Activated CD4-positive, alpha-beta T cell treated with anti-CD3 and anti-CD28 coated beads for 48 hours (primary cell): ENCODE measurements around the gene EPB41L5.
"Not testable (repeated sequence)": the region's sequence is repeated elsewhere in the genome, so short reads cannot be mapped to it uniquely, and the experiment has no call there.

Experiments used
- DNase-seq: peaks from one replicate; pipeline ENCODE4 v3.0.0-alpha.2; 2020

The EPB41L5 gene

DNA sequence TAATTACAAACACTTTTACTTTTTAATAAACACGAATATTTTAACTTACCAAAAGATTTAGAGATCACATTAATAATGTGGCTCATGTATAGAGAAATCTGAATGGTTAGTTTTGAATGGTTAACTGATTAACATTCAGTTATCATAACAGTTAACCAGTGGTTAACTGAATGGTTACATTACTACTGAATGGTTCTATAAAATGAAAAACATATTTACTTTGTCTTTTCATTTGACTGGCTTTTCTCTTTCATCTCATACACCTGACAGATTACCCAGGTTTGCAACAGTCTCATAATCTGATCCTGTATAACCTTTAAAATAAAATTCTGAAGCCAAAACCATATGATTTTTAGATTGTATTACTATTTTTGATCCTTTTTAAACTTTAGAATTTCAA is 91.9 kb downstream of the EPB41L5 start:
- no peak for DNase-seq

DNA sequence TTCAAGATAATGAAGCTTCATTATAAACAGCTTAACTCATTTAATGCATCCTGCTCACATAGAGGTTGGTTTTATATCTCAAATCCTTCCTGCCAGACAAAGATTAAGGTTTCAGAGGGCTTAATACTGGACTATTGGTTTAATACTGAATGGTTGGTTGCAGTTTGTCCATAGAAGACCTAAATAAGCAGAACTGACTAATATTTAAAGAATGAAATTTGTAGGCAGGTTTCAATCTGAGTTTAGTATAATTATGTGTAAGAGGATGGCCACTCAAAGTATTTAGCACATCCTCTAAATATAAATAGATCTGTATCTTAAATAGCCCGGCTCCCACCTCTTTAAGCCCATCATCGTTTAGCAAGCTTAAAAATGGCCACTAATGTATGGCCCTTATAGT is 92.5 kb downstream of the EPB41L5 start:
- no peak for DNase-seq

DNA sequence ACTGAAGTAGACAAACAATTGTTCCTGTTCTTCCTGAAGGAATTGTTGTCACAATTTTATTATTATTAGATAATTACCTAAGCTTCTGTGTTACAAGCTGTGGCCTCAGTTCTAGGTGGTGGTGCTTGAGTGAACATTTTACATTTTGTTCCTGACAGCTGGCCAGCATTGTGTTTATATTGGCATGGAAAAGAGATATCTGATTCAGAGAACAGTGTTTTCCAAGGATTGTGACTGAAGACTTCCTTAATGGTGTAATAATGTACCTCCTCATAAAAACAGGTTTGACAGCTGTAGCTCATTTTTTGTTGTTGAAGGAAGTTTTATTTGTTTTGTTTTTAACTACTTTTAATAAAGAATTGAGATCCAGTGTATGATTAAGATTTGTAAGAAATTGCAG is 95.2 kb downstream of the EPB41L5 start:
- DNase-seq: no peak

DNA sequence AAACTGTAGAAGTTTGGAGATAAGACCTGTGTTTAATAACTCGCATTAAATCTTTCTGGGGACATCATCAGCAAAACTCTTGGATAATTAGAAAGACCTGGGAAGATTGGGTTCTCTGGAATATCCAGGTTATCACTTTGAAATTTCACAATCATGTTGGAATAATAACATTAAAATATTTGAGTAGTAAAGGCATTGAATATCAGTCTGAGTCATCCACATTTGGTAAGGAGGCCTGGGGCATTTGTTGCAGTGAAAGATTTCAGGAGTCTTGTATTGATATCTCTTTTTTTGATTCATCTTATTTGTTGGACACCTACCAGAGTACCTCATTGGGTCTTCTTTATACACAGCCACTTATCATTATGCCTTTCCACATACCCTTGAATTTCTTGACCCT is 95.9 kb downstream of the EPB41L5 start:
- DNase-seq: no peak

DNA sequence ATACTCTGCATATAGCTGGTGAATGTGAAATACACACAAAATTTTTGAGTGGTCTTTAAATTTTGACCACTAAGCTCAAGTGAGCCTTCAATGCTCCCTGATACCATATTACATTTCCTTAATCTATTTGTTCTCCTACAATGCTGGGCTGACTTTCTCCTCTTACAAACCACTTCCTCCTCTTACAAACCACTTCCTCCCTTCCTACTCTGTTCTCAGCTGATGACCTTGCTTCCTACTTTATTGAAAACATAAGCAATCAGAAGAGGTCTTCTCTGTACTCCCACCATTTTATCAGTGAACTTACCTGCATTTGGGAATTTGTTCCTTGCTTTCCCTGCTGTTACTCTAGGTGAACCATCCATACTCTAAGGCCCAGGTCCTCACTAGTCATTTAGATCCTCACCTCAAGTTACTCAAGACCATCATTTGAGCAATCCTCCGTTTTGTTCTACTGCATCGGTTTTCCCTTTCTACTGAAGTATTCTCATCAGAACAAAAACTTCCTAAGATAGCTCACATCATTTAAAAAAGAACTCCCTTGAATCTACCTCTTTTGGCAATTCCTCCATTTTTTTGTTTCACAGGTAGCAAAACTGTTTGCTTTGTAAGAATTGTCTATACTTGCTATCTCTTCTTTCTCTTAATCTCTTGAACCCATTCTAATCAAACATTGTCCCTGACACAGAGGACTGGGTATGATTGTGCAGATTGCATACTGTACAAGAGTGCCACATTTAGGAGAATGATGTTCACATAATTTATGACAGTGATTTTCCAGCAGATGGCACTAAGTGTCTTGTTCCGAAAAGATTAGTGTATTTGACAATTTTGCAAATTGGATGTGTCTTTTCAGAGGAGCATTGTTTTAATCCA is 96.5 kb downstream of the EPB41L5 start:
- no peak for DNase-seq

DNA sequence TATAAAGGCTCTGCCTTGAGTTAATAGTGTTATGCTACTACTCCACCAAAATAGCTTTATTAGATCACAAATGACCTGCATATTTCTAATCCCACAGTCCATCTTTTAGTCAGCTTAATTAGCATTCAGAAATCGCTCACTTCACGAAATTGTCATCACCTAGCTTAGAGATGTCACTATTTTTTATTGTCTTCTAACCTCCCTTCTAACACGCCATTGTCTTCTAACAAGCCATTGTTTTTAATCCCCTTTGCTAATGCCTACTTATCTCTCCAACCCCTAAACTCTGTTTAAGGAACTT is 97.1 kb downstream of the EPB41L5 start:
- no peak for DNase-seq

DNA sequence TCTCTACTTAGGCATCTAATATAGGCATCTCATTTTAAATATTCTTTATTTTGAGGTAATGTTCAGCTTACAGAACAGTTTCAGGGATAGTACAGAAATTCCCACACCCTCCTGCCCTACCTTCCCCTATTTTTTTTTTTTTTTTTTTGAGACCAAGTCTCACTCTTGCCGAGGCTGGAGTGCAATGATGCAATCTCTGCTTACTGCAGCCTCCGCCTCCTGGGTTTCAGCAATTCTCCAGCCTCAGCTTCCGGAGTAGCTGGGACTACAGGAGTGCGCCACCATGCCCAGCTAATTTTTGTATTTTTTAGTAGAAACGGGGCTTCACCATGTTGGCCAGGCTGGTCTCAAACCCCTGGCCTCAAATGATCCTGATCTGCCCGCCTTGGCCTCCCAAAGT is 97.6 kb downstream of the EPB41L5 start:
- no peak for DNase-seq

DNA sequence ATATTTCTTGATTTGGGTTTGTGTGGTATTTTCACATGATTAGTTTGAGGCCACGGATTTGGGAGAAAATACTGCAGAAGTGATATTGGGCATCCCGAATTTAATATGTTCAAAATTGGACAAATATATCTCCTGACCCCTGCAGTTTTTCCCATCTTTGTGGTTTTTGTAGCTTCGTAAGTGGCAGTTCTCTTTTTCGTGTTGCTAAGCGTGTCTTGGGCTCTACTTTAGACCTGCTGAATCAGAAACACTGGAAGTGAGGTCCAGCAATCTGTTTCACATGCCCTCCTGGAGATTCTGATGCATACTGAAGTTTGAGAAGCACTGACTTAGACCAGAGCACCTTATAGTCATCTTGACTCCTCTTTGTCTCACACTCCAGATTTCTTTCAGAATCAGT is 98.3 kb downstream of the EPB41L5 start:
- DNase-seq: no peak

DNA sequence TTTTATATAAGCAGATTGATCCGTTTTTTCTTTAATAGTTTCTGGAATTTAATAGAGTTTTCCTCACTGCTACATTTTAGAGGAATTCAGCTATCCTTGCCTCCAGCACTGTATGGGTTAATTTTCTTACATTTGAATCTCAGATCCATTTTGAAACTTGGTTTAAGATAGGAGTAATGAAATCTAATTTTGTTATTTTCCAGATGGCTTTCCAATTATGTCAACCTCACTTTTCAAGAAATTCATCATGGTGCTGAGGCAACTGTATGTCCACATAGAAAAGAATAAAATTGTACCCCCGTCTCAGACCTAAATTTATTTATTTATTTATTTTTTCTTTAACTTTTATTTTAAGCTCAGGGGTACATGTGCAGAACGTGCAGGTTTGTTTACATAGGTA is 105.1 kb downstream of the EPB41L5 start:
- DNase-seq: no peak

DNA sequence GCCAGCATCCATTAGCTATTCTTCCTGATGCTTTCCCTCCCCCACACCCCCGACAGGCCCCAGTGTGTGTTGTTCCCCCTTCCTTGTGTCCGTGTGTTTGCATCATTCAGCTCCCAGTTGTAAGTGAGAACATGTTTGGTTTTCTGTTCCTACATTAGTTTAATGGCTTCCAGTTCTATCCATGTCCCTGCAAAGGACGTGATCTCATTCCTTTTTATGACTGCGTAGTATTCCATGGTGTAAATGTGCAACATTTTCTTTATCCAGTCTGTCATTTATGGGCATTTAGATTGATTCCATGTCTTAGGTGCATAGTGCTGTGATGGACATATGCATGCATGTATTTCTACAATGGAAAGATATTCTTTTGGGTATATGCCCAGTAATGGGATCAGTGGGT is 105.6 kb downstream of the EPB41L5 start:
- no peak for DNase-seq

DNA sequence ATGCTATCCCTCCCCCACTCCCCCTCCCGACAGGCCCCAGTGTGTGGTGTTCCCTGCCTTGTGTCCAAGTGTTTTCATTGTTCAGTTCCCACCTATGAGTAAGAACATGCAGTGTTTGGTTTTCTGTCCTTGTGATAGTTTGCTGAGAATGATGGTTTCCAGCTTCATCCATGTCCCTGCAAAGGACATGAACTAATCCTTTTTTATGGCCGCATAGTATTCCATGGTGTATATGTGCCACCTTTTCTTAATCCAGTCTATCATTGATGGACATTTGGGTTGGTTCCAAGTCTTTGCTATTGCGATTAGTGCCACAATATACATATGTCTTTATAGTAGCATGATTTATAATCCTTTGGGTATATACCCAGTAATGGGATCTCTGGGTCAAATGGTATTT is 108.5 kb downstream of the EPB41L5 start:
- DNase-seq: not testable (repeated sequence)

DNA sequence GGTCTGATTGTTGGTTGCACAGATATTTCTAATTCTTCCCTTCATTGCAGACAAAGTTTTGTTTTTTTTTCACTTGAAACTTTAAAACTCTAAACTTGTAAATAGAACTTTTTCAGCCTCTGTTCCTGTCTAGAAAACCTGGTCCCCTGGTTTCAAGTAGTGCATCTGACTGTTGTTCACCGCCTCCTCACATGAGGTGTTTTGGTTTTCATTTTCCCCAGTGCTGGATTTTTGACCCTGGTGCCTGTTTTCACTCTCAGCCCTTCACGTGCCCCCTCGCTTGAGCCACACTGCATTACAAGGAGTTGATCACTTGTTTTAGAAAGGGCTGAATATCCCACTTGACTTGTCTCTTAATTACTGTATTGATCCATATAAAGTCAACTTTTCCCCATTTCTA is 110.2 kb downstream of the EPB41L5 start:
- DNase-seq: no peak

DNA sequence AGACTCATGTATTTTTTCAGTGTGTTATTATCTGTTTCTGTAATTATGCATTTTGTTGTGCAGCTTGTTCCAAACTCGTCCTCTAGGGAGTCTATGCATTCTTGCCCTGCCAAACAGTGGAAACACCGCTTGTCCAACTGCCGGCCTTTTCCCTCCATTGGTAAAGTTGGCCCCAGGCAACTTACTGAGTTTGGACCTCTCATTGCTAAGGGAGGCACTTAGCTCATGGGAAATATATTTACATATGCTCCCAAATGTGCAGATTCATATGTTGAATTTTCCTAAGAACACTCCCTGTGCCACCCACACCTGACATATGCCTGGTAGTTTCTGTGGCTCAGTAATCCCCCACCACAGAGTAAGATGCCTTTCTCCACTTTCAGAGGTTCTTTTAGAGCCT is 112.3 kb downstream of the EPB41L5 start:
- no peak for DNase-seq

DNA sequence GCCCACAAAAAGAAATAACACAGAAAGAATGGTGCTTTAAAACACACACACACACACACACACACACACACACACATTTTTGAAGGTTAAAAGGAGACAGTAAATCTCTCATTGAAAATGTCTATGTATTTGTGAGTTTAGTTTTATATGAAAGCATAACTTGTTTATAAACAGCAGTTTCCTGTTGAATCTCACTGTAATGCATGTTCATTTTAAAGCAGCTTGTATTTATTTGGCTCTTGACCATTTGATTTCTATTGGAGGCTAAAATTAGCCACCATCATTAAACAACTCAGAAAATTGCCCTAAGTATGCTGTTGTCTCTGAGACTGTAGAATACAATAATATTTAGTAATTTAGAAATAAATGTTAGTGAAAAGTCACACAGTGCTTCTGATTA is 115.3 kb downstream of the EPB41L5 start:
- no peak for DNase-seq

DNA sequence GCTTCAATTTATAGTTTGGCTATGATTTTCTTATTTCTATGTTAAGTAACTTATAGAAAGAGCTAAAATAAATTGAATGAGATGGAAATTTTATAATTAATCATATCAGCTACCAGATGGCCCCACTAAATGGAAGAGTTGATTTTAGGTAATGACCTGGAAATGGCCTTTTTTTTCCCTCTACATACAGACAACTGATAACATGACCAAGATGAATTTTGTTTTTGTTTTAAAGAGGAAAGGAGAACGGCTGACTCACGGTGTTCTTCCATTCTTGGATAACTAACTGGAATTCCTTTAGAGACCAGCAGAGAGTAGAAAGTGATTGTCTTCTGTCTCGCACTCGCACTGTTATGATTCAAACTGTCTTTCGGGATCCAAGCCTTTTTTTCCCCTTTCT is 119.3 kb downstream of the EPB41L5 start:
- no peak for DNase-seq

DNA sequence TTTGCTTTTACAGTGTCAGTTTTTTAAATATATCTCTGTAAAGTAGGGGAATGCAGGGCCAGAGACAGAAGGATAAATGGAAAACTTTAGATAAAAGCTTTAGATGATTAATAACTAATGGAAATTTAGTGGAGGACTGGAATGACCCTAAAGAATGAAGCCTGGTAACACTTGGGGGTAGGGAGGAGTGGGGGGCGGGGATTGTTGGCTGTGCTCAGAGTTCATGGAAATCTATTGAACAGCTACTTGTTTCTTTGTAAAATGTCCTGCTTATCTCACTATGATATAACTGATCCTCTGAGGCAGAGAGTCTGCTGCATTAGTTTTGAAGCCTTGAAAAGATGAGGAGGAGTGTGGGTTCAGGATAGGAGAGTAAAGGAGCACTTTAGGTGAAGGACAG is 119.8 kb downstream of the EPB41L5 start:
- DNase-seq: no peak

DNA sequence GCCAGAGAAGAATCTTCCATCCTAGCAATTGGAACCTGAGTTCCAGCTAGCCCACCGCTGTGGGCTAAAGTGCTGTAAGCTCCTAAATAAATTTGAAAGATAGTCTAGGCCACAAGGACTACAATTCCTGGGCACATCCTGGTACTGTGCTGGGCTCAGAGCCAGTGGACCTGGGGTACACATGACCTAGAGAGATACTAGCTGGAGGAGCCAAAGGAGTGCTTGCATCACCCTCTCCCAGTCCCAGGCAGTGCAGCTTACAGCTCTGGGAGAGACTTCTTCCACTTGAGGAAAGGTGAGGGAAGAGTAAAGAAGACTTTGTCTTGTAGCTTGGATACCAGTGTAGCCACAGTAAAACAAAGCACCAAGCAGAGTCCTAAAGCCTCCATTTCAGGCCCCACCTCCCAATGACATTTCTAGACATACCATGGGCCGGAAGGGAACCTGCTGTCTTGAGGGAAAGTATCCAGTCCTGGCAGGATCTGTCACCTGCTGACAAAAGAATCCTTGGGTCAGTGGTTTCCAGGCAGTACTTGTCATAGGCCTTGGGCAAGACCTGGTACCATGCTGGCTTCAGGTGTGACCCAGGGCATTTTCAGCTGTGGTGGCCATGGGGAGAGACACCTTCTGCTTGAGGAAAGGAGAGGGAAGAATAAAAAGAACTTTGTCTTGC is 120.8 kb downstream of the EPB41L5 start:
- DNase-seq: no peak

DNA sequence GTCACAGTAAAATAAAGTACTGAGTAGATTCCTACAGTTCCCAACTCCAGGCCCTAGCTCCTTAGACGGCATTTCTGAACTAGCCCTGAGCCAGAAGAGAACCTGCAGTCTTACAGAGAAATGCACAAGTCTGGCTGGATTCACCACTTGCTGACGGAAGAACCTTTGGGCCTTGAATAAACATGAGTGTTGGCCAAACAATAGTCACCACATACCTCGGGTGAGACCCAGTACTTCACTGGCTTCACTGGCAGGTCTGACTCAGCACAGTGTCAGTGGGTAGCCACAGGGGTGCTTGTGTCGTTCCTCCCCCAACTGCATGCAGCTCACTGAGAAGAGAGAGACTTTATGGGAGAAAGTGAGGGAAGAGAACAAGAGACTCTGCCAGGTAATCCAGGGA is 121.4 kb downstream of the EPB41L5 start:
- no peak for DNase-seq

DNA sequence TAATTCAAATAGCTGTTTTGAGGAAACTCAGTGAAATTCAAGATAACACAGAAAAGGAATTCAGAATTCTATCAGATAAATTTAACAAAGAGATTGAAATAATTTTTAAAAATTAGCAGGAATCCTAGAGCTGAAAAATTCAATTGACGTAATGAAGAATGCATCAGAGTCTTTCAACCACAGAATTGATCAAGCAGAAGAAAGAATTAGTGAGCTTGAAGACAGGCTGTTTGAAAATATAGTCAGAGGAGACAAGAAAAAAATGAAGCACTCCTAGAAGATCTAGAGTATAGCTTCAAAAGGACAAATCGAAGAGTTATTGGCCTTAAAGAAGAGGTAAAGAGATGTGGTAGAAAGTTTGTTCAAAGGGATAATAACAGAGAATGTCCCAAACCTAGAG is 122.1 kb downstream of the EPB41L5 start:
- DNase-seq: not testable (repeated sequence)

DNA sequence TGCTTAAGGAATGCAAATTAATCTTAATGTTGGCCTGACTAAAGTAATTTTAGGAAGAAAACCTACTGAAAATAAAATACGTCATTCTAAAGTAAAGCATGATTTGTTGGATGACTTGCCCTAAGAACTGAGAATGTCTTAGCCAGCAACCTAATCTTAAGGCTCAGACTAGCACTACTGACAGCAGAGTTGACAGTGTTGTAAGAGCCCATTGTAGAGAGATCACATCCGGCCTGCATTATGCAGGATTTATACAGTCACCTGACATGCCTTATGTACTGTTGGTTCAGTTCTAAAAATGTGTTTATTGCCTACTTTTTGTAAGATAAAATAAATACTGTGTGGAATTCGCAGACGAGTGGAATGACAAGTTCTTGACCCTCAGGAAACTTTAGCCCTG is 128.0 kb downstream of the EPB41L5 start:
- no peak for DNase-seq

DNA sequence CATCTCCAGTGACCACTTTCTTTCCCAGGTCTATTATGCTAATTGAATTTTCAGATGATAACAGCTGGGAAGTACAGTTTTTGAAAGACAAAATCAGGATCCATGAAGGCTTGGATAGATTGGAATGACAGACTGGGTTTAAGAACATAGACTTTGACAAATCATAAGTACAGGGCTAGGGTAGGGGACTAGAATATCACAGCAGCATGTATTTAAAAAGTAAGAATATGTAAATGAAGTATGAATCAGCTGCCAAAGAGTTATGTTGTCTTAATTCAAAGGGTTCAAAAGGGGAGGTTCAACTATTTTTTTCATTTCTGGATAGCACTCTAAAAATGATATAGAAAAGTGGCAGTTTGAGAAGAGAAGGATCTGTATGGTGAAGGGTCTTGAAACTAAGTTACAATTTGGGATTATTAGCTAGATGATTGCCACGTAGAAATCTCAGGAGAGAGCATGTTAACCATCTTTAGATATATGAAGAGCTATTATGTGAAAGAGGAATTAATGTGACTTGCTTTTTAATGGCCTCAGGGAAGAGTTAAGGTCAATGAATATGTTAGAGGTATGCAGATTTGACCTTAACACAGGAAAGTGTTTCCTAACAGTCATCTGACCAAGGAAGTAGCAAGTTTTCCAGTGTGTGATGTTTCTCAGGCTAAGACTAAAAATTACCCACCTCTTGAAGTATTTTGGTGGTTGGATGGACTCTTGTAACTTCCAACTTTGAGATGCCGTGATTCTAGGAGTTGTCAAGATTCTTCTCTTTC is 128.6 kb downstream of the EPB41L5 start:
- no peak for DNase-seq

DNA sequence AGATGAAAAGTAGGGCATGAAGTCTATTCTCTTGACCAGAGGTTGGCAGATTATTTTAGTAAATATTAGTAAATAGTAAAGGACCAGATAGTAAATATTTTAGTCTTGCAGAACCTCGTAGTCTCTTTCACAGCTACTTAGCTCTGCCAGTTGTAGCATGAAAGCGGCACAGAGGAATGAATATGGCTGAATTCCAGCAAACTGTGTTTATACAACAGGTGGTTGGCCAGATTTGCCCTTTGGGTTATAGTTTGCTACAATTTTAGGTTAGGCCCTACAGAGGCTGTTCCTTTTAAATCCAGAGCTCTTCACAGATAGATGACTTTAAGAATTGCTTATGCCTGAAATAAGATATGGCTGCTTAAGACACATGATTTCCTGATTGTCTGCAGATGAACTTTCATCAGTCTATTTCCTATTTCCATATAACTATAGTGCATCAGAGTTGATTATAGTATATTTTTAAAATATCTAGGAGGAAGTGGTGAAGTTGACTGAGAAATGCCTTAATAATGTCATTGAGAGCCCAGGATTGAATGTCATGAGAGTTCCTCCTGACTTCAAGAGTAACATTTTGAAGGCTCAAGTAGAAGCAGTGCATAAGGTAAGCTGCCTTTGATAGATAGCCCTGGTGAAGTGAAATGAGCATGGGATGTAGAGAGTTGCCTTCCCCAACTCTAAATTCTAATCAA is 129.8 kb downstream of the EPB41L5 start:
- DNase-seq: no peak

DNA sequence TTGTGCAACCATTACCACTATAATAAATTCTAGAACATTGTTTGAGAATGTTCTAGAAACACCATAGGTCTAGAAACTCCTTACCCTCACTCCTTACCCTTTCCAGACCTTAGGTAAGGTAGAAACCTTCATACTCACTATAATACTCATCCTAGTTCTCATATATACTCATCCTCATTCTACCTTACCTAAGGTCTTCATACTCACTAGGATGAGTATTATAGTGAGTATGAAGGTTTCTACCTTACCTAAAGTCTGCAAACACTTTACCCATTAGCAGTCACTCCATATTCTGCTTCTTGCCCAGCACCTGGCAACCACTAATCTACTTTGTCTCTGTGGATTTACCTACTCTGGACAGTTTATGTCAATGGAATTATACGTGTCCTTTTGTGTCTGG is 135.4 kb downstream of the EPB41L5 start:
- DNase-seq: no peak

DNA sequence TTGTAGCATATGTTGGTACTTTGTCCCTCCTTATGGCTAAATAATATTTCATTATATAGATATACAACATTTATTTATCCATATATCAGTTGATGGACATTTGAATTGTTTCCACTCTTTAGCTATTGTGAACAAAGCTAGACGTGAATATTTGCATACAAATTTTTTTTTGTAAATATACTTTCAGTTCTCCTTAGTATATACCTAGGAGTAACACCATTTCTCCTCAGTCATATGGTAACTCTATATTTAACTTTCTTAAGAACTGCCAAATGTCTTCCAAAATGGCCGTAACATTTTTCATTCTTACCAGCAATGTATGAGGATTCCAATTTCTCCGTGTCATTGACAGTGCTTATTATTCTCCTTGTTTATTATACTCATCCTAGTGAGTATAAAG is 135.8 kb downstream of the EPB41L5 start:
- no peak for DNase-seq
